Measurements from ENCODE around the gene ABCA13. TPM values are rescaled to one million over a fixed set of nuclear protein-coding genes. Genes with fewer than 3 reads are reported as not detected.

The ABCA13 gene
- total RNA-seq, 1 donor from 2014 or later: 0.60 TPM

- Mint-ChIP-seq H3K4me3 (no peak overlapping the region), H3K9me3 (no peaks in the 10 kb centered on the region), H3K27ac (no peak overlapping the region), H3K36me3 (no peaks in the 10 kb centered on the region), H3K27me3 (no peaks in the 10 kb centered on the region), H3K4me1 (ENCODE audit: unreplicated experiment) (peaks cover 5% of the 10 kb centered on the region)
- no peak for DNase-seq (ENCODE audit: extremely low spot score, unreplicated experiment)
- TF ChIP-seq, protein P1, sequence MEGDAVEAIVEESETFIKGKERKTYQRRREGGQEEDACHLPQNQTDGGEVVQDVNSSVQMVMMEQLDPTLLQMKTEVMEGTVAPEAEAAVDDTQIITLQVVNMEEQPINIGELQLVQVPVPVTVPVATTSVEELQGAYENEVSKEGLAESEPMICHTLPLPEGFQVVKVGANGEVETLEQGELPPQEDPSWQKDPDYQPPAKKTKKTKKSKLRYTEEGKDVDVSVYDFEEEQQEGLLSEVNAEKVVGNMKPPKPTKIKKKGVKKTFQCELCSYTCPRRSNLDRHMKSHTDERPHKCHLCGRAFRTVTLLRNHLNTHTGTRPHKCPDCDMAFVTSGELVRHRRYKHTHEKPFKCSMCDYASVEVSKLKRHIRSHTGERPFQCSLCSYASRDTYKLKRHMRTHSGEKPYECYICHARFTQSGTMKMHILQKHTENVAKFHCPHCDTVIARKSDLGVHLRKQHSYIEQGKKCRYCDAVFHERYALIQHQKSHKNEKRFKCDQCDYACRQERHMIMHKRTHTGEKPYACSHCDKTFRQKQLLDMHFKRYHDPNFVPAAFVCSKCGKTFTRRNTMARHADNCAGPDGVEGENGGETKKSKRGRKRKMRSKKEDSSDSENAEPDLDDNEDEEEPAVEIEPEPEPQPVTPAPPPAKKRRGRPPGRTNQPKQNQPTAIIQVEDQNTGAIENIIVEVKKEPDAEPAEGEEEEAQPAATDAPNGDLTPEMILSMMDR (conservative IDR thresholded peaks at IDR 0.05): no peak
Measured at GRCh38 chr7:48245751-48246472, 74.7 kb downstream of the ABCA13 start.

GRCh38 chr7:48249166-48249565, 77.9 kb downstream of the ABCA13 start:
- no peaks in the 10 kb centered on the region for H3K27me3 Mint-ChIP-seq
- H3K36me3 Mint-ChIP-seq: no peaks in the 10 kb centered on the region
- no peak overlapping the region for H3K4me3 Mint-ChIP-seq

GRCh38 chr7:48250441-48250951, 79.2 kb downstream of the ABCA13 start:
- H3K4me1 Mint-ChIP-seq (ENCODE audit: unreplicated experiment): peaks cover 8% of the 10 kb centered on the region
- no peak for DNase-seq (ENCODE audit: extremely low spot score, unreplicated experiment)
- H3K4me3 Mint-ChIP-seq: no peak overlapping the region
- H3K27me3 Mint-ChIP-seq: no peaks in the 10 kb centered on the region
- TF ChIP-seq, protein P1 (conservative IDR thresholded peaks at IDR 0.05): no peak
- H3K36me3 Mint-ChIP-seq: no peaks in the 10 kb centered on the region
- no peaks in the 10 kb centered on the region for H3K9me3 Mint-ChIP-seq
- no peak overlapping the region for H3K27ac Mint-ChIP-seq

More at GRCh38 chr7:48249166-48249565, 77.9 kb downstream of the ABCA13 start:
- TF ChIP-seq, protein P1 (conservative IDR thresholded peaks at IDR 0.05): no peak
- Mint-ChIP-seq H3K9me3 (no peaks in the 10 kb centered on the region), H3K27ac (no peak overlapping the region), H3K4me1 (ENCODE audit: unreplicated experiment) (peaks cover 8% of the 10 kb centered on the region)
- DNase-seq (ENCODE audit: extremely low spot score, unreplicated experiment): no peak

DNA sequence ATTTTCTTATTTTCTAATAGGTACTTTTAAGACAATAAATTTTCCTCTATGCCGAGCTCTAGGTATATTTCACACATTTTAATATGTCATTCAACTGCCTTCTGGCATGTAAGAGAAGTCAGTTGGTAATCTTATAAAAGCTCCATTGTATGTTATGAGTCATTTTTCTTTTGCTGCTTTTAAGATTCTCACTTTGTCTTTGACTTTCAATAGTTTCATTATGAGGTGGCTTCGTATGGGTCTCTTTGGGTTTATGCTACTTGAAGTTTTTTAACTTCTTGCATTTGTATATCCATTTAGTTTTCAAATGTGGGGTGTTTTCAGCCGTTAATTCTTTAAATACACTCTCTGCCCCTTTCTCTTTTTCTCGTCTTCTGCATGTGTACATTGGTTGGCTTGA, 80.5 kb downstream of the ABCA13 start:
- Mint-ChIP-seq H3K9me3 (no peaks in the 10 kb centered on the region), H3K4me1 (ENCODE audit: unreplicated experiment) (peaks cover 8% of the 10 kb centered on the region), H3K27ac (no peak overlapping the region), H3K4me3 (no peak overlapping the region), H3K27me3 (no peaks in the 10 kb centered on the region), H3K36me3 (no peaks in the 10 kb centered on the region)
- no peak for DNase-seq (ENCODE audit: extremely low spot score, unreplicated experiment)
- TF ChIP-seq, protein P1 (conservative IDR thresholded peaks at IDR 0.05): no peak

DNA sequence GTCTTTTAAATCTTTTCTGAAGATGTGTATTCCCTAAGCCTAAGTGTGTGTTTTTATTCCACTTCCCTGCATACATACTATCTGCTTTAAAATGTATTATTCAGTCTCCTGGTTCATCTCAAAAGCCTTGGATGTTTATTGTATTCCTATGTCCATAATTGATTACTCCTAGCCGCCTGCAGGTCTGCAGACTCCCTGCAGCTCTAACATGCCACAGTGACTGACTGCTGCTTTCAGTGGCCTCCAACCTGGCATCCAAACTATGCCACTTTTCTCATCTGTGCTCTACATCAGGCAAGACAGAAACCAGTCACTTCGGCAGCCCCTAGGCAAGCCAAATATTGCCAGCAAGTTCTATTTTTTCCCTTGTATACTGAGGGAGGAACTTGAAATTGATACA, 81.7 kb downstream of the ABCA13 start:
- Mint-ChIP-seq H3K4me1 (ENCODE audit: unreplicated experiment) (peaks cover 8% of the 10 kb centered on the region), H3K27ac (no peak overlapping the region), H3K27me3 (no peaks in the 10 kb centered on the region), H3K9me3 (no peaks in the 10 kb centered on the region), H3K36me3 (no peaks in the 10 kb centered on the region), H3K4me3 (no peak overlapping the region)
- TF ChIP-seq, protein P1 (conservative IDR thresholded peaks at IDR 0.05): no peak
- DNase-seq (ENCODE audit: extremely low spot score, unreplicated experiment): no peak

Measured in type B pancreatic cell (in vitro differentiated cells).